HL-60/S4 treated with retinoic acid at 250 ng/mL for 4 days and 3 days (cell line): ENCODE measurements around the gene ZNF281.
"Not testable (repeated sequence)": the region's sequence is repeated elsewhere in the genome, so short reads cannot be mapped to it uniquely, and the experiment has no call there.

Experiments
- in situ Hi-C: fragments of 300-500 bp; cut with MboI; formaldehyde crosslinking; loops from 2 replicates; pipeline ENCODE4 v1.7.0; 2022; ENCODE audit warnings: low sequenced_read_pairs

The ZNF281 gene

DNA sequence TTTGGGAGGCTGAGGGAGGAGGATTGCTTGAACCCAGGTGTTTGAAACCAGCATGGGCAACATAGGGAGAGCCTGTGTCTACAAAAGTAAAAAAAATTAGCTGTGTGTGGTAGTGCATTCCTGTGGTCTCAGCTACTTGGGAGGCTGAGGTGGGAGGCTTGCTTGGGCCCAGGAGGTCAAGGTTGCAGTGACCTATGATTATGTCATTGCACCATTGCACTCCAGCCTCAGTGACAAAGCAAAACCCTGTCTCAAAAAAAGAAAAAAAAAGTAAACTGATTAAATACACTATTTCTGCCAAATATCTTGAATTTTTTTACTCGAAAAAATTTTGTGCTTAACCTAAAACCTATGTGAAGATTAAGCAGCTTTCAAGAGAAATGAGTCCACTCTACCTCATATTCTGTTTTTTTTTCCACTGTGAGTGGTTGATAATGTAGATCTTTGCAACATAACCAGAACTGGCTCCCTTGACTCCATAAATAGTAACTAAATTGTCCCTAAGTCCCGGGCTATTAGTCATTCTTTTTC, 19.4 kb upstream of the ZNF281 start:
- in situ Hi-C loops, result no loop called here

DNA sequence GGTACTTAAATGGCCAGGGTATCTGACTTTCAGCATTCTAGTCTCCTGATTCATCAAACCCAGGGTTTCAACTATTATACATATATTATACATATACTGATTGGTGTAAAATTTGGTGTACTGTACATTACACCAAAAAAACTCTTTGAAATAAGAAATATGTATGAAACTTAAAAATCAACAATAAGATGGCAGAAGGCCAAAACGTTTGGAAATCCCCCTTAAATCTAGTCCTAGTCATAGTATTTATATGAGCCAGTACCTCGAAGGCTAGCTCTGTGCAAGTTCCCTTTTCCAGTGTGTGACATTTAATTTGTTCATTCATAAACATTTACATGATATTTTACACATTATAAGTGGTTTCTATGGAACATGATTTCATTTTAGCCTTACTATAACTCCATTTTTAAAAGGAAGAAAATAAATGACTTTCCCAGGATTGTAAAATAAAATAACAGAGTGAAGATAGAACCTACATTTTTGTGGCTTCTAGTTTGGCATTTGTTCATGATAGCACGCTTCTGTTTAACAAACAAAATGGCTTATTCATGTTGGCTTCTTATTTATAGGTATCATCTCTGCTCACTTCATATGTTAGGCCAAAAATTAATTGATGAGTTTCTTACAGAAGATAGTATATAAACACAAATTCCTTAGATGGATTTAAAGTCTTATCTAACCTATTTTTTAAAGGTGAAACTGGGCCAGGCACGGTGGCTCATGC, 18.8 kb upstream of the ZNF281 start:
- in situ Hi-C loops, result no loop called here

DNA sequence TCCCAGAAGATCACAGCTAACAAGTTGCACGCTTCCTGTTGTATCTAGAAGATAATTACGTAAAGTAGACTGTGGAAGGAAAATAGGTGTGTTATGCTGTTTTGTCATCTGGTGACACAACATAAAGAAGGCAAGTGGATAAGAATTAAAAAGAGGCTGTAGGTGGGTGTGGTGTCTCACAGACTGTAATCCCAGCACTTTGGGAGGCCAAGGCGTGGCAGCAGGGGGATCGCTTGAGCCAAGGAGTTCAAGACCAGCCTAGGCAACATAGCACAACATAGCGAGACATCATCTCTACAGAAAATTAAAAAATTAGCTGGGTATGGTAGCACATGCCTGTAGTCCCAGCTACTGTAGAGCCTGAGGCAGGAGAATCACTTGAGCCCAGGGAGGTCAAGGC, 17.9 kb upstream of the ZNF281 start:
- in situ Hi-C loops, result no loop called here

- in situ Hi-C loops, result no loop called here
Observed at GRCh38 chr1:200426196-200426595, 16.4 kb upstream of the ZNF281 start.

DNA sequence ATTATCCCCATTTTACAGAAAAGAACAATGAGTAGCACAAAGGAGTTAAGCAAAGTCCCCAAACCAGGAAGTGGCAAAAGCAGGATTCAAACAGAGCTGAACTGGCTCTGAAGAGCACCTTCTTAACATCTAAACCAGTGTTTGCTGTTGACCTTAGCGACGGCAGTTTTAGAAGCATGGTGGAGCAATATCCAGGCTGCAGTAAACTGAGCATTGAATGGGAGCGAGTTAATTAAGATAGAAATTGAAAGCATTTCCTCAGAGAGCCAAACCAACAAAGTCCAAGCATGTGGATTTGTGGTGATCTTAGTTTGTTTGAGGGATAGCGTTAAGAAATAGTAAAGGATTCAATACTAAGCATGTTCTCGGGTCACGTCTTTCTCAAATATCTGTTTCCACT, 13.4 kb upstream of the ZNF281 start:
- in situ Hi-C loops, result no loop called here

GRCh38 chr1:200422211-200422610, 12.4 kb upstream of the ZNF281 start:
- in situ Hi-C loops, result no loop called here

DNA sequence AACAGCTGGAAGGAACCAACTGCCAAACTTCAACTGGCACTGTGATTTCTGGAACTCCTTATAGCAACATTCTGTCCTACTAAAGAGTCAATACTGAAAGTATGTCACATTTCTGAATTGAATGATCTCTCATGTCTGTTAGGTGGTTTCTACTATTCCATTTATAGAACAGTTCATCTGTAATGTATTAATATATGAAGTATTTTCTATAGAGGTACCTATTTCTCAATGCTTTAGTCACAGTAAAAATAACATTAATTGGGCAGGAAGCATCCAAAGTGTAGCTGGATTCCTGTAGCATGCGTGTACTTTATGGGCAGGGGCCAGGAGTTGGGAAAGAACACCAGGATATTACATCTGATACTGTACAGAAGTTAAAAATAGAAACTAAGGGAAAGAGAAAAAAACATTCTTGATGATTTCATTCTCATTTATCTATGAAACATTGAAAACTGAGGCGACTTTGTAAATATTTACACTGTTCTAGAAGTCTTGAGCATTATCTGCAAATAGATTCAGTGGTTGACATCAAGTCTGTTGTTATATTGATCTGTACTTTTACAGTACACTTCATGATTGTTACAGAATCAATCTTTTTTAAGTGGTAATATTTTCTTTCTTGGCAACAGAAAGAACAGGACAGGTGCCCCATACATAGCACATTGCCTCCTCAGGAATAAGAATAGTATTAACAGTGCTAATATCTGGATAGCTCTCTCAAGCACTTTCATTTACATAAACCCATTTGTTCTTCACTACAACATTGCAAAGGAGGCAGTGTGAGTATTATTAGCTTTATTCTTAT, 6.2 kb upstream of the ZNF281 start:
- in situ Hi-C loops, result no loop called here

- in situ Hi-C loops, result no loop called here
Observed at GRCh38 chr1:200415227-200415626, 5.4 kb upstream of the ZNF281 start.

GRCh38 chr1:200414657-200415056, 4.8 kb upstream of the ZNF281 start:
- in situ Hi-C loops, result no loop called here

DNA sequence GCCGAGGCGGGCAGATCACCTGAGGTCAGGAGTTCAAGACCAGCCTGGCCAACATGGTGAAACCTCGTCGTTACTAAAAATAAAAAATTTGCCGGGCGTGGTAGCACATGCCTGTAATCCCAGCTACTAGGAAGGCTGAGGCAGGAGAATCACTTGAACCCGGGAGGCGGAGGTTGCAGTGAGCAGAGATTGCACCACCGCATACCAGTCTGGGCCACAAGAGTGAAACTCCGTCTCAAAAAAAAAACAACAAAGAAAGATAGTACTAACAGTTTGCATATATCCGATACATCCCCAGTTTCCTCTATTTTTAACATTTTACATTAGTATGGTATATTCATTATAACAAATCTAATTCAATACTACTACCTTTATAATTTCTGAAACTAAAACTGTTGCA, 3.9 kb upstream of the ZNF281 start:
- in situ Hi-C loops, result not testable (repeated sequence)

GRCh38 chr1:200411406-200412257, 1.8 kb upstream of the ZNF281 start:
- in situ Hi-C loops, result no loop called here

DNA sequence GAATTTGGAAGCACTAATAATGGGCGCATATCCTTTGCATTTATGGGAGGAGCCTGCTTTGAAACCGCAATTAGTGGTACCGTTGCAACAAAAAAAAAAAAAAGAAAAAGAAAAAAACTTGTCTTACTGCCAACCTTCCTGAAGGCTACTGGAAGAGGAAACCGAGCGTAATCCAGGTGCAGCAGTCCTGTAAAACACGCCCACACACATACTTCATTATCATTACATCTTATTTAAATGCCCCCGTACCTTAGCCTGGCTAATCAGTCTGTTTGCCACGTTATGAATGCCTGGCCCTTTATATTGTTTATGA, 686 bp upstream of the ZNF281 start:
- in situ Hi-C loops, result no loop called here

- in situ Hi-C loops, result no loop called here
Observed at GRCh38 chr1:200409203-200409760, 554 bp downstream of the ZNF281 start.

- in situ Hi-C loops, result no loop called here
Observed at GRCh38 chr1:200406161-200406797, 3.6 kb downstream of the ZNF281 start.

GRCh38 chr1:200405264-200405663, 4.6 kb downstream of the ZNF281 start:
- in situ Hi-C loops, result no loop called here

- in situ Hi-C loops, result no loop called here
Observed at GRCh38 chr1:200401708-200402107, 8.1 kb downstream of the ZNF281 start.

DNA sequence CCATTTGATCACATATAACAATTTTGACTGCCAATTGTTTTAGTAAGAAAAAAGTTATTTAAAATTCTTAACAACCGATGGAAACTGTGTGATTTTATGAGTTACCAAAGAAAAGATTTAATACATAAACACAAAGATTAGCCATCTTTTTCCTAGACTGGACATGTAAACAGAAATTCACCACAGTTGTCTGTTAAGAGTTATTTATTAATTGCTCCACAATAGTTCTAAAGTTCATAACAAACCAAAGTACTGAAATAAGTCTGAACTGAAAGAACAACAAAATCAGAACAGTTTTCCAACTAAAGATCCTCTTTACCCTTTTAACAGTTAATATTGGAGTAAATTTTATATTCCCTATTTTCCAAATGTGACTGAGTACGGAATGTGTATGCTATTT, 8.6 kb downstream of the ZNF281 start:
- in situ Hi-C loops, result no loop called here

- in situ Hi-C loops, result no loop called here
Observed at GRCh38 chr1:200400556-200400955, 9.3 kb downstream of the ZNF281 start.

DNA sequence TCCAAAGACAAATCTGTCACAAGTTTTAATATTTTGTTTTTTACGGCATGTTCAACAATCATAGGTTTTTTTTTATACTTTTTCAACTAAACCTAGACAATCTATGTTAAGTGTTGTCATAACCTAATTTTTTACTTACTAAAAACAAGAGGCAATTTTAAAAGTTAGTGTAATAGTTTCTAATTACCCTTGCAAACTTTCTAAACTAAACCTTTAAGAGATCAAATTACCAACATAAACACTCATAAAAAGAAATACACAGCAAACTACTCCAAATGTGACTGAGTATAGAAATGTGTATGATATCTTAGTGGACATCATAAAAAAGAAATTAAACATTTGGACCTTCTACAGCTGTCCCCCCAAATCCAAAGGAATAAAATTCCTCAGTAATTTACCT, 10.0 kb downstream of the ZNF281 start:
- in situ Hi-C loops, result no loop called here

DNA sequence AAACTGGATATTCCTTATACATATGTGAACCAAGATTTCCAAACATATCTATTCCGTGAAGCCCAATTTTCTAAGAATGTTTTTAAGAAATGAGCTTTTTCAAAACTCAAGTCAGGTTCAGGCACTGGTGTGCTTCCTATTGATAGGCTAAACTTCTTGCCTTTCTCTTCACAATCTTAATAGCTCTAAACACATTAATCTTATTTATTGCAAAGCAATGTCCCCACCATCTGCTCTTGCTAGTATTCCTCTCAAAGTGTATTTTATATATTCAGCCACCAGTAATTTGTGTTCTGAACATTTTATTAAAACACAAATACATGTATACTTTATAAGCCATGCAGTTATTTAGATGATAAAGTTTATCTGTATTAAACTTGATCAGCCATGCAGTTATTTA, 11.5 kb downstream of the ZNF281 start:
- in situ Hi-C loops, result no loop called here
